Astrocyte (in vitro differentiated cells and primary cell): ENCODE results near the gene KRTAP5-10. TPM values are rescaled to one million over a fixed set of nuclear protein-coding genes. Genes with fewer than 3 reads are reported as not detected.
"Not testable (repeated sequence)": the region's sequence is repeated elsewhere in the genome, so short reads cannot be mapped to it uniquely, and the experiment has no call there.

Experiments
- DNase-seq: peaks from one replicate; pipeline ENCODE4 v3.0.0-alpha.2; 2010; ENCODE audit warnings: low read depth
- FAIRE-seq: peaks from 2 replicates; lab custom pipeline; 2011; peaks lifted over from hg19 to GRCh38; lab: Jason Lieb, UNC
- H2AFZ ChIP-seq: 2 replicates; pipeline ENCODE4 v1.6.0; 2012; ENCODE audit warnings: low read depth, low read length, inconsistent platforms
- H3K27ac ChIP-seq: 2 replicates; pipeline ENCODE4 v1.5.1; 2011; ENCODE audit warnings: low read depth, low read length, inconsistent platforms
- H3K27me3 ChIP-seq: 2 replicates; pipeline ENCODE4 v1.6.0; 2011; ENCODE audit warnings: low read length, inconsistent platforms; ENCODE audit not compliant: insufficient read depth
- H3K36me3 ChIP-seq: 2 replicates; pipeline ENCODE4 v1.5.1; 2011; ENCODE audit warnings: low read length, inconsistent platforms; ENCODE audit not compliant: insufficient read depth
- H3K4me1 ChIP-seq: 2 replicates; pipeline ENCODE4 v1.5.1; 2011; ENCODE audit warnings: low read length, inconsistent platforms; ENCODE audit not compliant: insufficient read depth
- H3K4me2 ChIP-seq: 2 replicates; pipeline ENCODE4 v1.6.0; 2012; ENCODE audit warnings: low read length, inconsistent platforms
- H3K4me3 ChIP-seq: 2 replicates; pipeline ENCODE4 v1.5.1; 2011; ENCODE audit warnings: low read depth, mild to moderate bottlenecking, low read length, inconsistent platforms; ENCODE audit not compliant: insufficient read depth
- H3K79me2 ChIP-seq: 2 replicates; pipeline ENCODE4 v1.6.0; 2012; ENCODE audit warnings: mild to moderate bottlenecking, low read length, inconsistent platforms; ENCODE audit not compliant: insufficient read depth
- H3K9ac ChIP-seq: 2 replicates; pipeline ENCODE4 v1.6.0; 2012; ENCODE audit warnings: mild to moderate bottlenecking, low read length, inconsistent platforms
- H3K9me3 ChIP-seq: 2 replicates; pipeline ENCODE4 v1.5.1; 2012; ENCODE audit warnings: low read depth, mild to moderate bottlenecking, low read length, inconsistent platforms; ENCODE audit not compliant: insufficient read depth
- H4K20me1 ChIP-seq: 2 replicates; pipeline ENCODE4 v1.6.0; 2012; ENCODE audit warnings: low read length, inconsistent platforms; ENCODE audit not compliant: insufficient read depth
- H3K27ac Mint-ChIP-seq: one replicate; pipeline ENCODE4 v1.8.0; 2021; ENCODE audit warnings: mild to moderate bottlenecking, mixed read lengths; ENCODE audit not compliant: unreplicated experiment
- H3K27me3 Mint-ChIP-seq: one replicate; pipeline ENCODE4 v1.8.0; 2021; ENCODE audit warnings: low read depth, mixed read lengths; ENCODE audit not compliant: unreplicated experiment
- H3K36me3 Mint-ChIP-seq: one replicate; pipeline ENCODE4 v1.8.0; 2021; ENCODE audit warnings: low read depth, mixed read lengths; ENCODE audit not compliant: unreplicated experiment
- H3K4me1 Mint-ChIP-seq: one replicate; pipeline ENCODE4 v1.8.0; 2021; ENCODE audit warnings: low read depth, mixed read lengths; ENCODE audit not compliant: unreplicated experiment
- H3K4me3 Mint-ChIP-seq: one replicate; pipeline ENCODE4 v1.8.0; 2021; ENCODE audit warnings: mild to moderate bottlenecking, moderate library complexity, mixed read lengths; ENCODE audit not compliant: unreplicated experiment
- H3K9me3 Mint-ChIP-seq: one replicate; pipeline ENCODE4 v1.8.0; 2021; ENCODE audit warnings: mild to moderate bottlenecking, mixed read lengths; ENCODE audit not compliant: unreplicated experiment
- CTCF ChIP-seq: IDR thresholded peaks from 2 replicates; pipeline ENCODE4 v1.5.1; 2011; ENCODE audit warnings: low read depth, mild to moderate bottlenecking, inconsistent platforms, low read length, moderate library complexity; ENCODE audit not compliant: insufficient read depth
- EZH2 ChIP-seq: IDR thresholded peaks from 2 replicates; pipeline ENCODE4 v1.6.1; 2012; ENCODE audit warnings: mild to moderate bottlenecking, low read length, inconsistent platforms; ENCODE audit not compliant: insufficient read depth
- total RNA-seq: library from RNA; stranded (reverse); gene quantifications from 2 replicates; pipeline ENCODE4 v1.2.1, GENCODE V29; 2021

KRTAP5-10 gene
- total RNA-seq, 1 donor from 2014 or later = not detected

DNA sequence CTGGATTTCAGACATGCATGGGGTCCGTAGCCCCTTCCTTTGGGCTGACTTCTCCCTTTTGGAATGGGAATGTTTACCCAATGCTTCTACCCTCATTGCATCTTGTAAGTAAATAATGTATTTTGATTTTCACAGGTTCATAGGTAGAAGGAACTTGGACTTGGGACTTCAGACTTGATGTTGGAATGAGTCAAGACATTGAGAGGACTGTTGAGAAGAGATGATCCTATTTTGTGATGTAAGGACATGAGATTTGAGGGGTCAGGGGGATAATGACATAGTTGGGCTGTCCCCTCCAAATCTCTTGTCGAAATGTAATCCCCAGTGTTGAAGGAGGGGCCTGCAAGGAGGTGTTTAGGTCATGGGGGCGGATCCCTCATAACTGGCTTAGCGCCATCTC lies 933 bp upstream of the KRTAP5-10 start:
- TF ChIP-seq CTCF (no peak), EZH2 (no peak)
- FAIRE-seq = no peak

GRCh38 chr11:71566081-71566620 lies 788 bp downstream of the KRTAP5-10 start:
- FAIRE-seq (no peak), DNase-seq (no peak)
- Histone ChIP-seq H3K27me3 (peaks cover 2% of the 10 kb centered on the region), H3K9ac (no peak overlapping the region), H3K4me3 (no peak overlapping the region), H2AFZ (no peak overlapping the region), H3K4me2 (no peak overlapping the region), H3K9me3 (no peaks in the 10 kb centered on the region), H3K4me1 (no peaks in the 10 kb centered on the region), H3K27ac (no peak overlapping the region), H3K36me3 (no peaks in the 10 kb centered on the region), H3K79me2 (no peaks in the 10 kb centered on the region), H4K20me1 (no peaks in the 10 kb centered on the region)
- H3K36me3 Mint-ChIP-seq = no peaks in the 10 kb centered on the region
- H3K9me3 Mint-ChIP-seq = peaks cover 4% of the 10 kb centered on the region
- H3K27me3 Mint-ChIP-seq = peaks cover 60% of the 10 kb centered on the region
- no peak overlapping the region for H3K27ac Mint-ChIP-seq
- H3K4me3 Mint-ChIP-seq = no peak overlapping the region
- TF ChIP-seq CTCF = no peak
- no peak for TF ChIP-seq EZH2
- H3K4me1 Mint-ChIP-seq = no peaks in the 10 kb centered on the region

More for the DNA sequence above, 933 bp upstream of the KRTAP5-10 start:
- Histone ChIP-seq H3K4me3 (no peak overlapping the region), H3K4me1 (no peaks in the 10 kb centered on the region), H3K9ac (no peak overlapping the region), H3K4me2 (no peak overlapping the region), H3K36me3 (no peaks in the 10 kb centered on the region), H3K9me3 (no peaks in the 10 kb centered on the region), H3K27me3 (peaks cover 2% of the 10 kb centered on the region), H3K79me2 (no peaks in the 10 kb centered on the region), H2AFZ (no peak overlapping the region), H3K27ac (no peak overlapping the region), H4K20me1 (no peaks in the 10 kb centered on the region)
- Mint-ChIP-seq H3K4me1 (no peaks in the 10 kb centered on the region), H3K9me3 (peaks cover 2% of the 10 kb centered on the region), H3K36me3 (no peaks in the 10 kb centered on the region), H3K27me3 (peaks cover 55% of the 10 kb centered on the region), H3K27ac (no peak overlapping the region), H3K4me3 (no peak overlapping the region)
- no peak for DNase-seq

DNA sequence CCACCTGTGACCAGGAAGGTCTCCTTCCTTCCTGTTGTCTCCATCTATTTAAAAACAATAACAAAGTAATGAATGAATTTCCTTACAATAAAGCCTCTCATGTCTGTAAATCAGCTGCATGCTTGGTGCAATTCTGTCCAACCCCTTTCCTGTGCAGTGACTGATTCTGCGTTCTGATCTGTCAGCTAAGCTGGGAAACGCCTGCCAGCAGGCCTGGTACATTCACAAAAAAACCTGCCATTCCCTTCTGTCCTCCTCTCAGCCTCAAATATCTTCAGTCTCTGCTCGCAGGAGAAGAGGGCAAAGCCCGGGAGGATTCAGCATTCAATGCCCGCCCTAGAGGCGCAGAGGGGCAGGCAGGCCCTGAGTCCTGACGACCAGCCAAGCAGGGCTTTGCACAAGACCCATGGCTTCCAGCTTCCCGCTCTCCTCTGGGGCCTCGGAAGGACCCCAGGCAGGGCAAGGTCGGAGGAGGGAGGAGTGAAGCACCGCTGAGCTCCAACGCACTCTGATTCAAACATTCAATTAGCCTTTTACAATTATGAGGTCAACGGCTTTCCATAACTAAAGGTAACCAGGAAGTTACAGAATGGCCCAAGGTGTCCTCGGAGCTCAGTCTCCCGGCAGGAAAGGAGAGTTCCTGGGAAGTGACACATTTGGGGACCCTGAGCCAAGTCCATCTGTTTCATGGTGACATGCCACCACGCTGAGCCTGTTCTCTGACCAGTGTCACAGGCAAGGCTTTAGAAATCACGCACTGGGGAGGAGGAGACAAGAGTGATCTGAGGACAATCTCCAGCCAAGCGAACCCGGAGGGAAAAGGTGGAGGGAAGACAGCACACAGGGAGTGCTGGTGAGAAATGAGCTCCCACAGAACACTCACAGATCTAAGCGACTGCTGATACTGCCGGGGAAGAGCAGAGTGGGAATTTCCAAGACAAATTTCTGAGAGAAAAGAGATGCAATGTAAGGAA lies 1.6 kb downstream of the KRTAP5-10 start:
- H2AFZ ChIP-seq, H3K4me1 Mint-ChIP-seq, H4K20me1 ChIP-seq, FAIRE-seq, H3K27ac ChIP-seq, H3K4me1 ChIP-seq, H3K27me3 ChIP-seq, H3K9ac ChIP-seq, H3K27ac Mint-ChIP-seq, H3K9me3 Mint-ChIP-seq, H3K4me3 Mint-ChIP-seq, DNase-seq, H3K79me2 ChIP-seq, H3K36me3 Mint-ChIP-seq, H3K36me3 ChIP-seq, H3K4me2 ChIP-seq, H3K9me3 ChIP-seq, H3K4me3 ChIP-seq: not testable (repeated sequence)
- H3K27me3 Mint-ChIP-seq = peaks cover 56% of the 10 kb centered on the region

GRCh38 chr11:71567633-71568032 lies 2.3 kb downstream of the KRTAP5-10 start:
- not testable (repeated sequence) for H3K79me2 ChIP-seq, FAIRE-seq

More at GRCh38 chr11:71567633-71568032, 2.3 kb downstream of the KRTAP5-10 start:
- H3K27me3 ChIP-seq, H3K4me1 ChIP-seq, H3K4me1 Mint-ChIP-seq, H3K9me3 ChIP-seq, H2AFZ ChIP-seq, H3K27ac ChIP-seq, H3K4me2 ChIP-seq, H3K36me3 ChIP-seq, H3K9me3 Mint-ChIP-seq, H3K4me3 ChIP-seq, DNase-seq, H3K27ac Mint-ChIP-seq, H4K20me1 ChIP-seq, H3K36me3 Mint-ChIP-seq, H3K4me3 Mint-ChIP-seq, H3K9ac ChIP-seq: not testable (repeated sequence)
- H3K27me3 Mint-ChIP-seq = peaks cover 56% of the 10 kb centered on the region
